ENCODE measurements around the gene NAA80. TPM values are rescaled to one million over a fixed set of nuclear protein-coding genes. Genes with fewer than 3 reads are reported as not detected.
"Not testable (repeated sequence)": the region's sequence is repeated elsewhere in the genome, so short reads cannot be mapped to it uniquely, and the experiment has no call there.

The NAA80 gene
- total RNA-seq, 1 donor, result 88.6 TPM

- DNase-seq (ENCODE audit: low read depth in 2 of 3, low spot score in 2 of 3), result no peak
These were observed 18.1 kb upstream of the NAA80 start for GRCh38 chr3:50317300-50317699.

GRCh38 chr3:50316657-50317242, 17.5 kb upstream of the NAA80 start:
- no peak for DNase-seq (ENCODE audit: low read depth in 2 of 3, low spot score in 2 of 3)

- no peak for DNase-seq (ENCODE audit: low read depth in 2 of 3, low spot score in 2 of 3)
These were observed 15.6 kb upstream of the NAA80 start for GRCh38 chr3:50314816-50315215.

GRCh38 chr3:50314342-50314741, 15.1 kb upstream of the NAA80 start:
- DNase-seq (ENCODE audit: low read depth in 2 of 3, low spot score in 2 of 3), result no peak

- not testable (repeated sequence) for DNase-seq (ENCODE audit: low read depth in 2 of 3, low spot score in 2 of 3)
These were observed 12.8 kb upstream of the NAA80 start for GRCh38 chr3:50312041-50312440.

- no peak for DNase-seq (ENCODE audit: low read depth in 2 of 3, low spot score in 2 of 3)
These were observed 5.4 kb upstream of the NAA80 start for GRCh38 chr3:50304601-50305000.

- peak in 1 of 3 donors; percentile 27 for DNase-seq (ENCODE audit: low read depth in 2 of 3, low spot score in 2 of 3)
These were observed 4.0 kb upstream of the NAA80 start, which contains the start of gene HYAL1 for GRCh38 chr3:50303013-50303815. Gene HYAL1 (minus strand): TSS chr3:50303574. CDS start chr3:50302956, 618 bp downstream.

- DNase-seq (ENCODE audit: low read depth in 2 of 3, low spot score in 2 of 3), result no peak
These were observed 3.1 kb upstream of the NAA80 start for GRCh38 chr3:50302095-50303012.

GRCh38 chr3:50300681-50301254, 1.6 kb upstream of the NAA80 start:
- no peak for DNase-seq (ENCODE audit: low read depth in 2 of 3, low spot score in 2 of 3)

- peak in 2 of 3 donors; percentile 41 to 64 for DNase-seq (ENCODE audit: low read depth in 2 of 3, low spot score in 2 of 3)
These were observed 900 bp upstream of the NAA80 start for GRCh38 chr3:50299929-50300680.

GRCh38 chr3:50299638-50299928, 378 bp upstream of the NAA80 start:
- DNase-seq (ENCODE audit: low read depth in 2 of 3, low spot score in 2 of 3), result no peak

- DNase-seq (ENCODE audit: low read depth in 2 of 3, low spot score in 2 of 3), result no peak
These were observed 1.1 kb downstream of the NAA80 start for GRCh38 chr3:50297896-50298725.

GRCh38 chr3:50297384-50297775, 1.8 kb downstream of the NAA80 start:
- no peak for DNase-seq (ENCODE audit: low read depth in 2 of 3, low spot score in 2 of 3)

GRCh38 chr3:50296721-50297383, 2.4 kb downstream of the NAA80 start:
- no peak for DNase-seq (ENCODE audit: low read depth in 2 of 3, low spot score in 2 of 3)

- DNase-seq (ENCODE audit: low read depth in 2 of 3, low spot score in 2 of 3), result no peak
These were observed 3.4 kb downstream of the NAA80 start for GRCh38 chr3:50295553-50296431.

GRCh38 chr3:50294492-50295403, 4.5 kb downstream of the NAA80 start:
- DNase-seq (ENCODE audit: low read depth in 2 of 3, low spot score in 2 of 3), result no peak

GRCh38 chr3:50294089-50294488, 5.1 kb downstream of the NAA80 start:
- DNase-seq (ENCODE audit: low read depth in 2 of 3, low spot score in 2 of 3), result no peak

Measured in hematopoietic multipotent progenitor cell (in vitro differentiated cells).